NCI-H2107 (cell line): Measurements from ENCODE around the gene SMIM7.

Source experiments
- DNase-seq: peaks from one replicate; lab custom pipeline; 2025; lab: John Stamatoyannopoulos, UW

Gene SMIM7

GRCh38 chr19:16621165-16621800 lies 38.7 kb downstream of the SMIM7 start:
- no peak for DNase-seq

- no peak for DNase-seq
Measured at GRCh38 chr19:16620584-16620983, 39.4 kb downstream of the SMIM7 start.

GRCh38 chr19:16620018-16620417 lies 39.9 kb downstream of the SMIM7 start:
- DNase-seq: no peak

DNA sequence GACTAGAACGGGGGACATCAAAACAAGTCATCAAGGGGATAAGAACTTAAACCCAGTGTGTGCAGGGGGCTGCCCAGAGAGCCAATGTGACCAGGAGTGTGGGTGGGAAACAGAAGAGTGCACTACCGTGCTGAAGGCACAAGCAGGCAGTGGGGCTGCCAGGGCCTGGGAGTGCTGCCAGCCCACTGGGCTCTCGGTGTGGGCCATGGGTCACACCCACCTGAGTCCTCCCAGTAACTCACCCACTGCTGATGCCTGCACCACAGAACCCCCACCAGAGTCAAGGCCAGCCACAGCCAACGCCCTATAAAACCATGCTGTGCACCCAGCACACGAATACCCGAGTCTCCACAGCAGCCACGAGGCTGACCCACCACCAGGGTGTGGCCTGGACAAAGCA lies 40.5 kb downstream of the SMIM7 start:
- no peak for DNase-seq

- no peak for DNase-seq
Measured at GRCh38 chr19:16618248-16618647, 41.7 kb downstream of the SMIM7 start.

- no peak for DNase-seq
Measured at GRCh38 chr19:16615808-16616207, 44.1 kb downstream of the SMIM7 start.

DNA sequence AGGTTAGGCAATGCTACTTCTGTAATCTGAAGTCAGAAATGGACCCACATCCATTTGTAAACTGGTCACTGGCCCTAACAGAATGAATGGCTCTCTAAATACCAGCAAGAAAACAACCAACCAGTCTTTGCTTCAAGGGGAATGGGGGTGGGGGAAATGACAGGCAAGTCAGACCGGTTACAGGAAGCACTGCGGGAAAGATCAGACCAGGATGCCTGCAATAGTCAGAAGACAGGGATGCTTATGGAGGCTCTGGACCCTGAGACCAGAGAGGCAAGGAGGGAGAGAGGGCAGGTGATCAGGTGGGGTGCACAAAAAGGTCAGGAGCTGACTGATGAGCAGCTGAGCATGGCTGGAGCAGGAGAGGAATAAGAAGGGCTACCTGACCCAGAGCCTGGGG lies 45.0 kb downstream of the SMIM7 start:
- DNase-seq: no peak

DNA sequence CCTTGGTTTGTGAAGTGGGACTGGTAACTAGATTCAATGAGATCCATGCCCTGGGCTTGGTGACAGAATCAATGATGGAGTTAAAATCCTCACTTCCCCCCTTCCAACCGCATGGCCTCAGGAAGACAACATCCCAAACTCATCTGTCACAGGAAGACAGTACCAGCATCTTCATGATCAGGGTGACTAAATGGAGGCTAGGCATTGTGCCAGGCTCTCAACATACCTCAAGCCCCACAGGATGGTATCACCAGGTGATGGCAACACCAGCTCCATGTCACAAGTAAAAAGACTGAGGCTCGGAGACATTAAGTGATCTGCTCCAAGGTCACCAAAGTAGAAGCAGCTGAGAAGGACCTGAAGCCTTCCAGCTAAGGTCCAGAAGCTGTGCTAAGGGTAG lies 46.1 kb downstream of the SMIM7 start:
- no peak for DNase-seq

GRCh38 chr19:16612636-16613035 lies 47.3 kb downstream of the SMIM7 start:
- no peak for DNase-seq

- no peak for DNase-seq
Measured at GRCh38 chr19:16611121-16611520, 48.8 kb downstream of the SMIM7 start.

DNA sequence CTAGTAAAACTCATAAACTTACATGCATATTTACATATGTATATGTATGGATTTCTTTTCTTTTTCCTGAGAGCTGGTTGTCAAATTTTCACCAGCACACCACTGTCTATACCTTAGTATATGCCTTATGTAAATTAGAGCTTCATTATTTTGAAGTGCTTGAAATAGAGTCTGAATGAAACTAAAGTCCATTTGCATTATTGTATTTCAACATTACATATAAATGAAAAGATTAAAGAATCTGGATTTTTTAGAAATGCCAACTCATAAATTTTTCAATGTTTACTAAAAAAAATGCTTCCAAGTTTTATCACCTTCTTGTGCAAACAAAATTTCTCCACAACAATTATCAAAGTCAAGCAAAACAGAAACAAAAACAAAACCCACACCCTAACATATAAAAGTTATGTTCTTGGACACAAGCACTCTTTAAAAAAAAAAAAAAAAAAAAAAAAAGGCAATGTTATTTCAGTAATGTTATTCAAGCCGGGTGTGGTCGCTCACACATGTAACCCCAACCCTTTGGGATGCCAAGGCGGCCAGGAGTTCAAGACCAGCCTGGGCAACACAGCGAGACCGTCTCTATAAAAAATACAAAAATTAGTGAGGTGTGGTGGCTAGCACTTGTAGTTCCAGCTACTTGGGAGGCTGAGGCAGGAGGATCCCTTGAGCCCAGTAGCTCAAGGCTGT lies 50.3 kb downstream of the SMIM7 start:
- DNase-seq: no peak

DNA sequence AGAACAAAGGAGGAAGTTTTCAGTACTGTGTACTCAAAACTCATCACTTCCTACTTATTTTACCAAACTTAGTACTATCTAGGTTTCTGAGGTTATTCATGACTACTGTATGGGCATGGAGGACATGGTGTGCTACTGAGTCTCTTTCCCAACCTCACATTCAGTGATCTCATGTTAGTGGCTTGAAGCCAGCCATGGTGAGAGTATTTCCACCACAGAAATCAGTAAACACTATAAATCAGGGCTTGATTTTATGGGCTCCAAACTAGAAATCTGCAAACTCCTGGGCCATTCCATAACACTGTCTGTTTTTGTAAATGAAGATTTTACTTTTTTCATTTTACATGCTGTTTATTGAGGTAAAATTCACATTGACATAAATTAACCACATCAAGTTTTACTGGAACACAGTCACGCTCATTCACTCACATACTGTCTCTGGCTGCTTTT lies 51.6 kb downstream of the SMIM7 start:
- no peak for DNase-seq

GRCh38 chr19:16607819-16608218 lies 52.1 kb downstream of the SMIM7 start:
- DNase-seq: no peak

DNA sequence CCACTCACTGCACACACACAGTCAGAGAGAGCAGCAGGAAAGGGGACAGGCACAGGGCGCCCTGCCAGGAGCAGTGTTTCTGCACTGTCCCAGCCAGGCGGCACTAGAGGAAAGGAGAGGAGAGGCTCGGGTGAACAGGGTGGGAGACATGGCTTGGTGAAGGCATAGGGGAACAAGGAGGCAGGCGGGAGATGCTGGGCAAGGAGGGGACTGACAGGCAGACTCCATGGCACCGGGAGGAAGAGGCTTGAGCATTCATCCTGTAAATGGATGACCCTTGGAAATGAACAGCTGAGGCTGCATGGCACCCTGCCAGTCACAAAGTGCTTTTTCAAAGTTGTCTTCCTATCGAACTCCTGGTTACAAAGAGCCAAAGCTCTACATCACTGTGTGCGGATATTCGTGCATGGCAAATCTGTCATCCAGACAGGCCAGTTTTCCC lies 54.4 kb downstream of the SMIM7 start:
- DNase-seq: no peak

GRCh38 chr19:16605115-16605514 lies 54.8 kb downstream of the SMIM7 start:
- DNase-seq: no peak

- DNase-seq: no peak
Measured at GRCh38 chr19:16604615-16605014, 55.3 kb downstream of the SMIM7 start.

GRCh38 chr19:16603090-16603489 lies 56.9 kb downstream of the SMIM7 start:
- no peak for DNase-seq

GRCh38 chr19:16601378-16602052 lies 58.4 kb downstream of the SMIM7 start:
- DNase-seq: no peak

DNA sequence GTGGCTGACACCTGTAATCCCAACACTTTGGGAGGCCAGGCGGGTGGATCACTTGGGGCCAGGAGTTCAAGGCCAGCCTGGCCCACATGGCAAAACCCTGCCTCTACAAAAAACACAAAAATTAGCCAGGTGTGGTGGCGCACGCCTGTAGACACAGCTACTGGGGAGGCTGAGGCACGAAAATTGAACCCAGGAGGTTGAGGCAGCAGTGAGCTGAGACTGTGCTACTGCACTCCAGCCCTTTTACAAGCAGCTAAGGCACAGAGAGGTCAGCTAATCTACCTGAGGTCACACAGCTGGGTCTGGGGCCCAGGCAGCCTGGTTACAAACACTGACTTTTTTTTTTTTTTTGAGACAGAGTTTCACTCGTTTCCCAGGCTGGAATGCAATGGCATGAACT lies 59.1 kb downstream of the SMIM7 start:
- DNase-seq: no peak

GRCh38 chr19:16599655-16600346 lies 60.1 kb downstream of the SMIM7 start:
- no peak for DNase-seq

DNA sequence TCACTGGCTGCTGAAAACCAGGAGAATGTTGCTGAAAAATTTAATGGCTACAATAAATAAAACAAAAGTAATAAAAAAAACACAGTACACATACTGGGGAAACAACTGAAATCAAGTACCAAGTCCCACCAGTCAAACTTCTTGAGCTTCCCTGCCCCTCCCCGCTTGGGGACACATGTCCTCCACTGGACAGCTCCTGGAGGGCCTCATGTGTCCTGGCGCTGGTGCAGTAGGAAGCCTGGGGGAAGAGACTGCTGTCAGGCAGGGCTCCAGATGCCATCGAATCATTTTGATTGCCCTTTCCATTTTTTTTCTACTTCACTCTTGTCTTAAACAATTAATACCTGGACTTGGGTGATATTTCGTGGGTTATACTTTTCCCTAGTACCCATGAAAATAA lies 61.1 kb downstream of the SMIM7 start:
- no peak for DNase-seq

GRCh38 chr19:16596399-16596798 lies 63.5 kb downstream of the SMIM7 start:
- no peak for DNase-seq
